ENCODE measurements around the gene NRIP3.
A peak's percentile ranks its signal among the peaks of the same experiment; 100 is the strongest.
"Not testable (repeated sequence)": the region's sequence is repeated elsewhere in the genome, so short reads cannot be mapped to it uniquely, and the experiment has no call there.

Gene NRIP3

DNA sequence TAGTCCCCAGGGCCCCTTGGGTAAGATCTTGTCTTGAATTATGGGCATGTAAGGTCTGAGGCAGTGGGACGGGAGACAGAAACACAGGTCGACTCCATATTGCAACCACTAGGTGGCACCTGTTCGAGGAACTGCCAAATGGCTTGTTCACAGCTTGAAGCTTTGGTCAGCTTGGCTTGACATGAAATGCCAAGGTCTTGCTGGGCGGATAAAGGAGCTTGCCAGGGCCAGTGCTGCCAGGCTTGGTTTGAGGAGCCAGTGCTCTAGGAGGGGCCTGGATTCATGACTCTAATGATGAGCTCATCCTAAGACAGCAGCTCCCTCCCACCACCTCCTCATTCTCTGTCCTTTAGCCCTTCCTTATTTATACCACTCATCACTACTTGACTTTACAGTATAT, 11.9 kb upstream of the NRIP3 start:
- DNase-seq = peak; percentile 65

DNA sequence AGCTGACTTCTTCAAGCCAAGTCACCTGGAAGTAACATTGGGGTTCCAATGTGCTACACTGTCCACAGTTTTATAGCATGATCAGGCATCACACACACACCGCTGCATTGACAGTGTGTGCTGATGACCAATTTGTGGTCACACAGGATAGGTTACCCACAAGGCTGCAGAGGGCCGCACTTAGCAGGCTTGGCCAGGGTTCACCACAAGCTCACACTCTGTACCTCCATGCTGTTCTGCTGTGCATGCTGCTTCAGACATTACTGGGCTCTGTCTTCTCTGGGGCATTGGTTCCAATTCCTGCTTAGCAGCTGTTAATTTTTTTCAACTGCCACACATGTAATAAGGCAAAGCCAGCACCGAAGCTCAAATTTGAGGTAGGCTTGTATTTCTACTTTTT, 11.0 kb upstream of the NRIP3 start:
- DNase-seq = no peak

DNA sequence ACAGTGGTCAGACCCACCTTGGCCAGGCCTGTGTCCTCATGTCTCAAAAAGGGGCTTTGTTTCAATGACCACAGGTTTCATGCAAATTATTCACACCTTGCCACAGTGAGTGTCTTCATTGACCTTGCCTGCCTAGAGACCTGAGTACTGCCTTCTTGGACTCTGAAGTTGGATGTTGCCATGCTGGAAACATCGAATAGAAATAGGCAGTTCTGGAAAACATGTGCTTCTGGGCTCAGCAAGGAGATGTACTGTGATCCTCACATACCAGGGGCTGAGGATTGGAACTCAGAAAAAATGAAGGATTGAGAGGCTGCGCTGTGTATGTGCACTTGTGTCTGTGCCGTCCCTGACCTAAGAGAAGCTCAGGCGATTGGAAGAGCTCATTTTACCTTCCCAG, 9.6 kb upstream of the NRIP3 start:
- DNase-seq = no peak

- DNase-seq = not testable (repeated sequence)
Observed at GRCh38 chr11:9009538-9009937, 5.7 kb upstream of the NRIP3 start.

- DNase-seq = no peak
Observed at GRCh38 chr11:9008661-9009060, 4.9 kb upstream of the NRIP3 start.

DNA sequence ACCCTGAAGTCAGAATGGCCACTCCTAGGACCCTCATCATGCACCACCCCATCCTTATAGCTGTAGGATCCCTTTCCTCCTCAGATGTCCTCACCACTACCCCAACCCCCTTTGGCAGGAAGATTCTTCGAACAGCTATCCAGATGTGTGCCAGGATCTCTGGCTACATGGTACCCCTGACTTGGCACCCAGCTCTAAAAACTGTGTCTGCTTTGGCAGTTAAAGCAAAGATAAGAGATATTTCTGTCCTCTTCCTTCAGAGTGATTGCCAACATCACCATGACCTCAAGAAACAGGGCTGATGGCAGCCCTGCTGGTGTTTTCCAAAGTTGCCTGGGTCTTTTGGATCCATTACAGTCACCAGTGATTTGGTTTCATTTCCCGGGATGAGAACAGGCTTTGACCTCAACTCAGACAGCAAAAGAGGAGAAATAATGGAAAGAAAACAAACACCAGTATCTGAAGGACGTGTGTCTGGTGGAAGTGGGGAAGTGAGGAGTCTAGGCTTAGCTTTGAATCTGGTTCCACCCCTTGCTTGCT, 4.3 kb upstream of the NRIP3 start:
- no peak for DNase-seq

DNA sequence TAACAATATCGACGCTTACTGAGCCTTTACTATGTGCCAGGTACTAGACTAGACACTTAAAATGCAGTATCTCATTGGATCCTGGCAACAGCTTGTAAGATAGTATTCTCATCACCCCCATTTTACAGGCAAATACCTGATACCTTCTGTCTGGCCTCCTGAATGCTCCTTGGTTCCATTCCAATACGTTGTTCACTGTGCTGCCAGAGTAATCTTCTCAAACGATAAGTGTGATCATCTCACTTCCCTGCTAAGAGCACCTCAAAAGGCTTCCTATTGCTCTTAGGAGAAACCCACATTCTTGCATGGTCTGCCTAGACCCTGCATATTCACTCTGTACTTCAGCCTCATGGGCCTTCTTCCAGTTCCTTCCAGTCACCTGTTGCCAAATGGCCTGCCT, 1.3 kb upstream of the NRIP3 start:
- DNase-seq = no peak

DNA sequence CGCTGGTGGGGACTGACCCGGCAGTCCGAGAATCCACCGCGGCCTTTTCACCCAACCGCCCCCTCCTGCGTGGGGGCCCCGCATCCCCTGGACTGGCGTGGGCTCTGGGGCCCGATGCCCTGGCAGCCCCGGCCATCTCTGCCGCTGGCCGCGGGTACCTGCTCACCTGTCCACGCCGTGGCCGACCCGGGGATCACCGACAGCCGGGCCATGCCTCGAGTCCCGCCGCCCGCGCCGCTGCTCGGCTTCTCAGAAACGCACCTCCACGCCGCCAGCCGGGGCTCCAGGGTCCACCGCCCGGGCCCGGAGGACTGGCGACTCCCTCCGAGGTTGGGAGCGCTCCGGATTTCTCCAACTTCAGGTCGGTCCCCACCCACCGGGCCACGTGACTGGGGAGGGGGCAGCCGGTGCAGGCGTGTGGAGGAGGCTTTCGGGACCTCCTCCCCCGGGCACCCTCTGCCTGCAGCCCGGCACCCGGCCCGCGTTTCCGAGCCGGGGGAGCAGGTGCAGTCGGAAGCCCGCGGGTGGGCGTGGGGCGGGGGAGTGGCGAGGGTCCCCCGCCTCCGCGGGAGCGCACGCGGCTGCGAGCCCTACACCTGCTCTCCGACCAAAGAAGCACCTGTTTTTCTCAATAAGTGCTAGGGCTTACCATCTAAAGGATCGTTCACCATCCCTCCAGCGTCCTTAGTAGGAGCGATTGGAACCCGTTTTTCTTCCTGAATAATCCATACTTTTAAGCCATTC, 554 bp upstream of the NRIP3 start:
- peak; percentile 35 for DNase-seq

- DNase-seq = peak; percentile 18
Observed at GRCh38 chr11:9002920-9003572, 755 bp downstream of the NRIP3 start.

- DNase-seq = peak; percentile 51
Observed at GRCh38 chr11:9001736-9002135, 2.1 kb downstream of the NRIP3 start.

- no peak for DNase-seq
Observed at GRCh38 chr11:8998017-8998416, 5.8 kb downstream of the NRIP3 start.

DNA sequence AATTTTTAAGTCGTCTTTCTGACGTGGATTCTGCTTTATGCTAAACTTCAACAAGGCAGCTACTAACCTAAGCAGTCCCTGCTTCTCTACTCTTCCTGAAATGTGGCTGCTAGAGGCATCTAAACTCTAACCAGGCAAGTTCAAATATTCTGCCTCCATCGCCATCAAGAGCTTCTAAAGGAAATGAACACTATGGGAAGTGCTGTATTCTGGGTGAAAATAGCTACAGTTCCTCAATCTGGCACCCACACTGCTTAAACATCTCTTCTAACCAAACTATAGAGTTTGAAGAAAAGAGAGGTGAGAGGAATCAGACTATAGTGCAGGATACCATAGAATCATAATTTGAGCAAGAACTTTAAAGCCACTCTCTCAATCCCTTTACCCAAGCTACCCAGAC, 6.3 kb downstream of the NRIP3 start:
- no peak for DNase-seq

GRCh38 chr11:8989453-8989852, 14.3 kb downstream of the NRIP3 start:
- no peak for DNase-seq

- no peak for DNase-seq
Observed at GRCh38 chr11:8988329-8989234, 15.2 kb downstream of the NRIP3 start.

- no peak for DNase-seq
Observed at GRCh38 chr11:8987446-8987845, 16.4 kb downstream of the NRIP3 start.

GRCh38 chr11:8986772-8987171, 17.0 kb downstream of the NRIP3 start:
- DNase-seq = not testable (repeated sequence)

DNA sequence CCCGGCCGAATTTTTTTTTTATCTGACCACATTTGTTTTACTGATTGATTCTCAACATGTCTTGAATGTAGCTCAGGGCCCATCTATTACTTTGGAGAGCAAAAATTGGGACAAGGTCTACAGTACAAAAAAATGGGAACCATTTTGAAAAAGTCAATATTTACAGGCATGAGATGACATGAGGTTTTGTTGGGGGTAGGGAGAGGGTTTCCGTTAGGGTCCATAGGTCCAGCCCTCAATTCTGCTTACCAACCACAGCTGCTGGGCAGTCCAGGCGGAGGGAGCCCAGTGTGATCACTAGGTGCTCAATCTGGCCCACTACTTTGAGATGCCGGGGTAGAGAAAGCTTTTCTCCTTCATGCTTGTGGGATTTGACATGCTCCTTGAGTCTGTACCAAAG, 18.3 kb downstream of the NRIP3 start:
- DNase-seq = no peak

DNA sequence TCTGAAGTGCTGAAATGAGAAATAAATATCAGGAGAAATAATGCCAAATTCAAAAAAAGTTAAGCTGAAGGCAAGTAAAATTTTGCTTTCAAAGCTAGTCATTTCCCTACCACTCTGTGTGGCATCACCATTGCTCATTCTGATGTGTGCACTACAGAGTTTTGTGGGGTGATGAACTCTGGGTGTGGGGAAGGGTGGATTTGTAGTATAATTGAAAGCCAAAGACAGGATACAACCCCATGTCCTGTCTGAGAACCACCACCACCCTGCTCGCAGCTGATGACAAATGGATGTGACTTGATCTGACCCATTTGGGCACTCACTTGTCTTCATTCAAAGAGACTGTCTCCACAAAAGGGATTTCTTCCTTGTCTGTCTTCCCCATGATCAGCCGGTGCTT, 20.2 kb downstream of the NRIP3 start:
- no peak for DNase-seq

DNA sequence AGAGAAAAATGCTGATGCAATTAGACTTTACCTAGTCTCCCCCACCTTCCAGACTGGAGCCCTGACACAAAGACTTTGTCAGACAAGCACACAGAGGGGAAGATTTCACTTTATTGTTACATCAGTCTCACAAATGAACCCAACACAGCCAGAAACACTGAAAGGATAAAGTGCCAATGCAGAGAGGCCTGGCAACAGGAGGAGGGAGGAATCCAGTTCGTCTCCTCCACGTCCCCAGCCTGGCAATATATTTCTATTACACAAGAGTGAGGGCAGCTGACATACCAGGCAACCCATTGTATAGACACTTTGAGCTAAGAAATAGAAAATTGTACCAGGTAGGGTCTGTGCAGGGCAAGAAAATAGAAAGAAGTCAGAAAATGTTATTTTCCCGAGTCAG, 23.3 kb downstream of the NRIP3 start:
- no peak for DNase-seq

GRCh38 chr11:8979365-8979764, 24.4 kb downstream of the NRIP3 start:
- DNase-seq = not testable (repeated sequence)

- DNase-seq = no peak
Observed at GRCh38 chr11:8973121-8973520, 30.7 kb downstream of the NRIP3 start.

GRCh38 chr11:8971924-8972316, 31.9 kb downstream of the NRIP3 start:
- DNase-seq = no peak

DNA sequence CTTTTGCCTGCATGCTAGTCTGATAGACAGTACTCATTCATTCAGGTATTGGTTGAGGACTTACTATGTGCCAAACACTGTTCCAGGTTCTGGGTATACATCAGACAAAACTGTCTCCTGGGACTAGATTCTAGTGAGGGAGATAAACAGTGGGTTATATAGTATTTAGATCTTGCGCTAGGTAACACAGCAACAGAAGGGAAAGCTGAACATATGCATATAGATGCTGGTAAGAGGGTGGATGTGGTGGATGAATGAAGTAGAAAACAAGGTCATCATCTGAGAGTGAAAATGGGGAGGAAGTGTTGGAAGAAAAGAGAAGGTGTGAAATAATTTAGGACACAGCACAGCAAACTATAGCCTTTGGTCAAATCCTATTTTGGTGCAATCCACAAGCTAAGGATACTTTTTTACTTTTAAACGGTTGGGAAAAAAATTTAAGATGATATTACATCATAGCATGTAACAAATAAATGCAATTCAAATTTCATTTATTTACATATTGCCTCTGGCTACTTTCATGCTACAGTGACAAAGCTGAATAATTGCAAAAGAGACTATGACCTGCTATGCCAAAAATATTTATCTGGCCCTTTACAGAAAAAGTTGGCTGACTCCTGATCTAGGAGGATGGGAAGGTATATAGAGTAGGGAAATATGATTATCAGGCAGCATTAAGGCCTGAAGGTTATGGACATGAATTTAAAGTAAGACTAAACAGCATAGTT, 32.4 kb downstream of the NRIP3 start:
- DNase-seq = no peak

All from CD4-positive, alpha-beta T cell treated with Interleukin-6 for 4 hours (primary cell).